ENCODE measurements around the gene SUSD3.

Gene SUSD3

DNA sequence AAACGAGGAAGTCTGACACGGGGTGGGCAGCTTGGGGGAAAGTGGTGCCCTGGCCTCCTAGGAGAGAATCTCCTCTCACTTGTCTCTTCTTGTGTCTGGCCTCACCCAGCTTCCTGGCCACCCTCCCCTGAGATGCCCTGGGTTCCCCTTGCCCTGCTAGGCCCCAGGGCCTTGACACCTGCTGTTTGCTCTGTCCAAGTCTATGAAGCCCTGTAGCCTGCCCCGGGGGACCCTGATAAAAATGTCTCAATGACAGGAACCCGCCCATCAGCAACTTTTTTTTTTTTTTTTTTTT lies 35.0 kb upstream of the SUSD3 start:
- H3K4me3 ChIP-seq (ENCODE audit: low read depth, low read length), result no peak overlapping the region
- TF ChIP-seq, protein P1, sequence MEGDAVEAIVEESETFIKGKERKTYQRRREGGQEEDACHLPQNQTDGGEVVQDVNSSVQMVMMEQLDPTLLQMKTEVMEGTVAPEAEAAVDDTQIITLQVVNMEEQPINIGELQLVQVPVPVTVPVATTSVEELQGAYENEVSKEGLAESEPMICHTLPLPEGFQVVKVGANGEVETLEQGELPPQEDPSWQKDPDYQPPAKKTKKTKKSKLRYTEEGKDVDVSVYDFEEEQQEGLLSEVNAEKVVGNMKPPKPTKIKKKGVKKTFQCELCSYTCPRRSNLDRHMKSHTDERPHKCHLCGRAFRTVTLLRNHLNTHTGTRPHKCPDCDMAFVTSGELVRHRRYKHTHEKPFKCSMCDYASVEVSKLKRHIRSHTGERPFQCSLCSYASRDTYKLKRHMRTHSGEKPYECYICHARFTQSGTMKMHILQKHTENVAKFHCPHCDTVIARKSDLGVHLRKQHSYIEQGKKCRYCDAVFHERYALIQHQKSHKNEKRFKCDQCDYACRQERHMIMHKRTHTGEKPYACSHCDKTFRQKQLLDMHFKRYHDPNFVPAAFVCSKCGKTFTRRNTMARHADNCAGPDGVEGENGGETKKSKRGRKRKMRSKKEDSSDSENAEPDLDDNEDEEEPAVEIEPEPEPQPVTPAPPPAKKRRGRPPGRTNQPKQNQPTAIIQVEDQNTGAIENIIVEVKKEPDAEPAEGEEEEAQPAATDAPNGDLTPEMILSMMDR (IDR thresholded peaks at IDR 0.05; ENCODE audit: insufficient read depth, low read depth, low read length, missing control alignments), result no peak
- no peak for DNase-seq (ENCODE audit: low read depth)

DNA sequence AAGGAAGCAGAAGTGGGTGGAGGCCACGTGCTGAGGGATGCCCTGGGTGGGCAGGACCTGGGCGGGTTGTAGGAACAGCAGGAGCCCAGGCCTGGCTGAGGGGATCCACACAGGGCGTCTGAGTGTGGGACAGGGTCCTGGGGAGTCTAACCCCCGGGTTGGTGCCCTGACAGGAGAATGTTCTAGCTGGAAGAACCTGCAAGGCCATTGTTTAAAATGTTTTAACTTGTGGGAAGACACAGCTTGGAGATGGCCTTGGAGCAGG lies 33.9 kb upstream of the SUSD3 start:
- H3K4me3 ChIP-seq (ENCODE audit: low read depth, low read length), result no peak overlapping the region
- no peak for DNase-seq (ENCODE audit: low read depth)
- TF ChIP-seq, protein P1 (IDR thresholded peaks at IDR 0.05; ENCODE audit: insufficient read depth, low read depth, low read length, missing control alignments), result no peak

DNA sequence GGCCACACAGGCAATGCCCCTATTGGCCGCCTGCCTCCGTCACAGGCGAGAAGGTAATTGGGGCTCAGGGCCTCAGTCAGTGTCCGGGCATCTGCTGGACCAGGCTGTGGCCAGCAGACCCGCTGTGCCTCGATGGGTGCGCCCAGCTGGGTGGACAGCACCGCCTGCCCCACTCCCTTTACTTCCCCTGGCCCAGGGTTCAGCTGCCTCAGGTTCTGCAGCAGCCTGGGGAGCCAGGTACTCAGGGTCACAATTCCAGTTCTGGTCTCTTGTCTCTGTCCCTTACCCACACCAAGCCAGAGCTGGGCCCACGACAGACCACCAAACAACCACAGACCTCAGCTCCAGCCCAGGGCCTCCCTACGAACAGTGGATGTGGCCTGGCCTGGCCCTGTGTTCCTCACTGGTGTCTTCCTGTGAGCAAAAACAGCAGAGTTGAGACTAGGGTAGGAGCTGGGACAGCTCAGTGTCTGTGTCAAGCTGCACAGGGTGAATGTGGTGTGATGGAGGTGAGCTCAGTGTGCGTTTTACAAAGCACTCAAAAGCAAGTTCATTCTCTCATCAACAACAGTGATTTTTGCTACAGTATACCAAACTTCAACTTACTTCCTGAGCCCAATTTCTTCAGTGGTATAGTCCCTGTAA lies 33.4 kb upstream of the SUSD3 start:
- TF ChIP-seq, protein P1 (IDR thresholded peaks at IDR 0.05; ENCODE audit: insufficient read depth, low read depth, low read length, missing control alignments), result no peak
- no peak overlapping the region for H3K4me3 ChIP-seq (ENCODE audit: low read depth, low read length)
- DNase-seq (ENCODE audit: low read depth), result no peak

DNA sequence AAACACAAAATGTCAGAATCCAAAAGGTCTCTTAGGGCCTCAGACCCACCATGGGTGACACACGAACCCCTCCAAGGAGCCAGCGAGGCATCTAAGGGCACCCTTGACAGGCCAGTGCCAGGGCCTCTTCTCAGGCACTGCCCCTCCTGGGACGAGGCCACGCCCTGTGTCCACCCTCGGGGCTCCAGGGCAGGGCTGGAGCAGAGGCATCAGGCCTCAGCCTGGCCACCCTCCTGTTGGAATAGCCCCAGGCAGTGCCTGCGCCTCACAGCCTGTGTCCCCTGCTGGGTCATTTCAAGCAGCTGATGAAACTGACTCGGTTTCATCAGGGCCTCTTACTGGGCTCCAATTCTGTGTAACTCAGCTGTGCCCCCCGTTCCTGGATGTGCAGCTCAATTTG lies 32.8 kb upstream of the SUSD3 start:
- TF ChIP-seq, protein P1 (IDR thresholded peaks at IDR 0.05; ENCODE audit: insufficient read depth, low read depth, low read length, missing control alignments), result no peak
- H3K4me3 ChIP-seq (ENCODE audit: low read depth, low read length), result no peak overlapping the region
- no peak for DNase-seq (ENCODE audit: low read depth)

DNA sequence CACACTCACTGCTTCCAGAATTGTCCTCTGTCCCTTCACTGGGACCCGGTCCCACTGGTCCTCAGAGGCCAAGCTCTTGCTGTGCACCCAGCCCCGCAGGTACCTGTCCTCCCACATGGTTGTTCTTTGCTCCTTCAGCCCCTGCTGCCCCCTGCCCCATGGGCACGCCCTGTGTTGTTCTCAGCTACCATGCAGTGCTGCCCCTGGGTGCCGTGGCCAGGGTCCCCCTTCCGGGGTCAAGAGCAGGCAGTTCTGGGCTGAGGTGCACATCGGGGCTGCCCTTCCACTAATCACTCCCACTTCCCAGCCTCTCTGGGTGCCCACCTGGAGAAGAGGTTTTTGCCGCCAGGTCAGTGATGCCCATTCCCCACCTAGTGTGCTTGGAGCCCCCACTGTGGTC lies 31.9 kb upstream of the SUSD3 start:
- no peak overlapping the region for H3K4me3 ChIP-seq (ENCODE audit: low read depth, low read length)
- no peak for DNase-seq (ENCODE audit: low read depth)
- TF ChIP-seq, protein P1 (IDR thresholded peaks at IDR 0.05; ENCODE audit: insufficient read depth, low read depth, low read length, missing control alignments), result no peak

DNA sequence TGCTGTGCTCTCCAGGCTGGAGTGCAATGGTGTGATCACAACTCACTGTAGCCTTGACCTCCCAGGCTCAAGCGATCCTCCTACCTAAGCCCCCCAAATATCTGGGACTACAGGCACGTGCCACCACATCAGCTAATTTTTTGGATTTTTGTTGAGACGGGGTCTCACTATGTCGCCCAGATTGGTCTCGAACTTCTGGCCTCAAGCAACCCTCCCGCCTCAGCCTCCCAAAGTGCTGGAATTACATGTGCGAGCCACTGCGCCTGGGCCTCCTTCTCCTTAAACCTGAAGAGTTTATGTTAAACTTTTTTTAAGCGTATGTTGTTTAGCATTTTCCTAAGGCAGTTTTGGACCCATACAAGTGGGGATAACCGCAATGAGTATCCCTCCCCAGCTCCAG lies 30.8 kb upstream of the SUSD3 start:
- TF ChIP-seq, protein P1 (IDR thresholded peaks at IDR 0.05; ENCODE audit: insufficient read depth, low read depth, low read length, missing control alignments), result no peak
- no peak overlapping the region for H3K4me3 ChIP-seq (ENCODE audit: low read depth, low read length)
- DNase-seq (ENCODE audit: low read depth), result no peak

DNA sequence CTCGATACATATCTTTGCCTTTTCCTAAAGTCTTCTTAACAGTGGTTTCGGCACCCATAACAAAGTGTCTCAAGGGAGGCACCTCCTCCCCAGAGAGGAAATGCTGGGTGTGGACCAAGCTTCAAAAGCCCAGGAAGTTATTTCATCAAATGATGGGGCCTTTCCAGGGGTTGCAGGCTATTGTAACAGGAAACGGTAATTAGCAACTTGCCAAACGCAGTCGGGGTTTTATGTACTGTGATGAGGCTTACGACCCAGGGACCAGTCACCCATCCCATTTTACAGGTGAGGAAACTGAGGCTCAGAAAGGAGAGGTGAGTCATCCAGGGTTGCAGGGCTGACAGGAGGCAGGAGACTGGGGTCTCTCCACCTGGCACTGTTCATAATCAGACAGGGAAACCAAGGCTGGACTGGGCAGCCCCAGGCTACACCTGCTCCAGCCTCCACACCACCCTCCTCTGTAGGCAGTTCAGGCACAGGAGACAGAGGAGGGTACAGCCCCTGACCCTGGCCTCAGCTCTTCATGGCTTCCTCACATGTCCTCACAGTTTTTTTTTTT lies 30.0 kb upstream of the SUSD3 start:
- peak; percentile 82 for DNase-seq (ENCODE audit: low read depth)
- TF ChIP-seq, protein P1 (IDR thresholded peaks at IDR 0.05; ENCODE audit: insufficient read depth, low read depth, low read length, missing control alignments), result no peak
- H3K4me3 ChIP-seq (ENCODE audit: low read depth, low read length), result no peak overlapping the region

Measured in GM12865 (cell line).